HK-2 (cell line): ENCODE measurements around the gene TSHZ1.

Experiments used
- DNase-seq: peaks from one replicate; pipeline ENCODE4 v3.0.0-alpha.2; 2018; ENCODE audit not compliant: unreplicated experiment

TSHZ1 gene

GRCh38 chr18:75248426-75249174 is 38.0 kb downstream of the TSHZ1 start:
- no peak for DNase-seq

GRCh38 chr18:75249175-75249518 is 38.5 kb downstream of the TSHZ1 start:
- DNase-seq = no peak

GRCh38 chr18:75249672-75250470 is 39.3 kb downstream of the TSHZ1 start:
- DNase-seq = no peak

GRCh38 chr18:75250471-75250821 is 39.8 kb downstream of the TSHZ1 start:
- no peak for DNase-seq

- DNase-seq = no peak
Observed at GRCh38 chr18:75251466-75251865, 40.9 kb downstream of the TSHZ1 start.

GRCh38 chr18:75252136-75252535 is 41.5 kb downstream of the TSHZ1 start:
- DNase-seq = no peak

GRCh38 chr18:75253043-75253442 is 42.4 kb downstream of the TSHZ1 start:
- no peak for DNase-seq

- DNase-seq = no peak
Observed at GRCh38 chr18:75253784-75254183, 43.2 kb downstream of the TSHZ1 start.

- DNase-seq = no peak
Observed at GRCh38 chr18:75255094-75255493, 44.5 kb downstream of the TSHZ1 start.

- no peak for DNase-seq
Observed at GRCh38 chr18:75256376-75256775, 45.8 kb downstream of the TSHZ1 start.

- no peak for DNase-seq
Observed at GRCh38 chr18:75257605-75258004, 47.0 kb downstream of the TSHZ1 start.

- DNase-seq = no peak
Observed at GRCh38 chr18:75261430-75262223, 51.0 kb downstream of the TSHZ1 start.

- DNase-seq = no peak
Observed at GRCh38 chr18:75262511-75262910, 51.9 kb downstream of the TSHZ1 start.

GRCh38 chr18:75264195-75264594 is 53.6 kb downstream of the TSHZ1 start:
- no peak for DNase-seq

GRCh38 chr18:75264926-75265597 is 54.5 kb downstream of the TSHZ1 start:
- DNase-seq = no peak

- DNase-seq = no peak
Observed at GRCh38 chr18:75265872-75266271, 55.3 kb downstream of the TSHZ1 start.

GRCh38 chr18:75267643-75268363 is 57.2 kb downstream of the TSHZ1 start:
- no peak for DNase-seq

GRCh38 chr18:75268364-75268646 is 57.7 kb downstream of the TSHZ1 start:
- no peak for DNase-seq

- DNase-seq = no peak
Observed at GRCh38 chr18:75269124-75269680, 58.6 kb downstream of the TSHZ1 start.

GRCh38 chr18:75269696-75270095 is 59.1 kb downstream of the TSHZ1 start:
- no peak for DNase-seq

- DNase-seq = no peak
Observed at GRCh38 chr18:75271952-75272351, 61.4 kb downstream of the TSHZ1 start.
